Midbrain (tissue), 1 donor: ENCODE data around the gene SHTN1.

Experiments
- DNase-seq: peaks from one replicate; lab custom pipeline; 2025; lab: John Stamatoyannopoulos, UW

SHTN1 gene

GRCh38 chr10:116984202-116984990, 20.6 kb downstream of the SHTN1 start:
- DNase-seq: peak; percentile 60

GRCh38 chr10:116980041-116980440, 24.9 kb downstream of the SHTN1 start:
- DNase-seq: no peak

- DNase-seq: no peak
Observed at GRCh38 chr10:116978901-116979300, 26.1 kb downstream of the SHTN1 start.

GRCh38 chr10:116974456-116975005, 30.5 kb downstream of the SHTN1 start:
- peak; percentile 56 for DNase-seq

- DNase-seq: no peak
Observed at GRCh38 chr10:116973946-116974455, 31.0 kb downstream of the SHTN1 start.

GRCh38 chr10:116973371-116973905, 31.5 kb downstream of the SHTN1 start:
- DNase-seq: peak; percentile 75

- no peak for DNase-seq
Observed at GRCh38 chr10:116972131-116972530, 32.9 kb downstream of the SHTN1 start.

- no peak for DNase-seq
Observed at GRCh38 chr10:116970050-116970449, 34.9 kb downstream of the SHTN1 start.

GRCh38 chr10:116968331-116968730, 36.7 kb downstream of the SHTN1 start:
- DNase-seq: no peak

GRCh38 chr10:116961406-116962251, 43.4 kb downstream of the SHTN1 start:
- peak; percentile 92 for DNase-seq

GRCh38 chr10:116960066-116960776, 44.8 kb downstream of the SHTN1 start:
- no peak for DNase-seq

GRCh38 chr10:116952729-116953128, 52.3 kb downstream of the SHTN1 start:
- no peak for DNase-seq

GRCh38 chr10:116948530-116948870, 56.5 kb downstream of the SHTN1 start:
- DNase-seq: no peak

- DNase-seq: peak; percentile 33
Observed at GRCh38 chr10:116947841-116948529, 57.0 kb downstream of the SHTN1 start.

- no peak for DNase-seq
Observed at GRCh38 chr10:116944911-116945310, 60.1 kb downstream of the SHTN1 start.

GRCh38 chr10:116931806-116932205, 73.2 kb downstream of the SHTN1 start:
- DNase-seq: no peak

GRCh38 chr10:116926426-116926825, 78.6 kb downstream of the SHTN1 start:
- no peak for DNase-seq

- DNase-seq: no peak
Observed at GRCh38 chr10:116925056-116925455, 79.9 kb downstream of the SHTN1 start.

- DNase-seq: no peak
Observed at GRCh38 chr10:116919706-116920105, 85.3 kb downstream of the SHTN1 start.

- DNase-seq: no peak
Observed at GRCh38 chr10:116919164-116919563, 85.8 kb downstream of the SHTN1 start.

GRCh38 chr10:116918583-116918982, 86.4 kb downstream of the SHTN1 start:
- DNase-seq: no peak
